Liver (tissue), 9 donors: ENCODE results near the gene NR1I3. TPM values are rescaled to one million over a fixed set of nuclear protein-coding genes. Genes with fewer than 3 reads are reported as not detected.

Experiments used
- DNase-seq: peaks from one replicate; pipeline ENCODE4 v3.0.0-alpha.2; 2017; ENCODE audit warnings: low spot score
- H3K27ac ChIP-seq, 2 donors: one replicate each; pipeline ENCODE4 v1.7.0; 2013; ENCODE audit warnings: inconsistent platforms in 2 of 2, low read length in 2 of 2, control low read depth in 1 of 2, low read depth in 1 of 2, mild to moderate bottlenecking in 1 of 2
- H3K27me3 ChIP-seq, 4 donors: one replicate each; pipeline versions ENCODE4 v1.6.1 to v1.7.0; 2013; ENCODE audit warnings: low read length in 3 of 4, inconsistent platforms in 1 of 4, mild to moderate bottlenecking in 1 of 4, moderate library complexity in 1 of 4; ENCODE audit not compliant: control insufficient read depth in 4 of 4, insufficient read depth in 4 of 4
- H3K36me3 ChIP-seq, 4 donors: one replicate each; pipeline versions ENCODE4 v1.6.1 to v1.7.0; 2013; ENCODE audit warnings: low read length in 3 of 4, mild to moderate bottlenecking in 3 of 4, low read depth in 1 of 4, moderate library complexity in 1 of 4; ENCODE audit not compliant: control insufficient read depth in 4 of 4, insufficient read depth in 3 of 4
- H3K4me1 ChIP-seq, 4 donors: one replicate each; pipeline versions ENCODE4 v1.6.1 to v1.7.0; 2013; ENCODE audit warnings: low read length in 3 of 4, mild to moderate bottlenecking in 3 of 4, moderate library complexity in 1 of 4; ENCODE audit not compliant: control insufficient read depth in 4 of 4, insufficient read depth in 4 of 4
- H3K4me3 ChIP-seq, 3 donors: one replicate each; pipeline versions ENCODE4 v1.6.1 to v1.7.0; 2013; ENCODE audit warnings: low read length in 3 of 3, control low read depth in 1 of 3, low read depth in 1 of 3, mild to moderate bottlenecking in 1 of 3
- H3K9ac ChIP-seq, 2 donors: one replicate each; pipeline ENCODE4 v1.7.0; 2013; ENCODE audit warnings: low read length in 2 of 2, mild to moderate bottlenecking in 2 of 2, moderate library complexity in 2 of 2, control low read depth in 1 of 2, low read depth in 1 of 2
- H3K9me3 ChIP-seq, 4 donors: one replicate each; pipeline versions ENCODE4 v1.6.1 to v1.7.0; 2013; ENCODE audit warnings: low read length in 3 of 4; ENCODE audit not compliant: control insufficient read depth in 4 of 4
- EGR1 ChIP-seq, 2 donors: IDR thresholded peaks; 2 replicates each; pipeline ENCODE4 v1.6.1; 2016 to 2018; ENCODE audit warnings: antibody characterized with exemption in 2 of 2, low read depth in 2 of 2
- FOXA1 ChIP-seq: IDR thresholded peaks from 2 replicates; pipeline ENCODE4 v1.6.1; 2016; ENCODE audit warnings: antibody characterized with exemption
- FOXA2 ChIP-seq: IDR thresholded peaks from 2 replicates; pipeline ENCODE4 v1.6.1; 2016; ENCODE audit warnings: antibody characterized with exemption
- GABPA ChIP-seq, 2 donors: IDR thresholded peaks in 1 of 2; conservative IDR thresholded peaks in 1 of 2; 2 replicates each; pipeline ENCODE4 v1.6.1; 2016; ENCODE audit warnings: antibody characterized with exemption in 2 of 2, mild to moderate bottlenecking in 1 of 2, moderate library complexity in 1 of 2
- HNF4A ChIP-seq, 2 donors: conservative IDR thresholded peaks; 2 replicates each; pipeline ENCODE4 v1.6.1; 2016; ENCODE audit warnings: antibody characterized with exemption in 2 of 2, mild to moderate bottlenecking in 2 of 2
- JUND ChIP-seq, 2 donors: IDR thresholded peaks; 2 replicates each; pipeline ENCODE4 v1.6.1; 2016; ENCODE audit warnings: antibody characterized with exemption in 2 of 2
- NR2F2 ChIP-seq: IDR thresholded peaks from 2 replicates; pipeline ENCODE4 v1.6.1; 2016; ENCODE audit warnings: antibody characterized with exemption
- RAD21 ChIP-seq, 2 donors: IDR thresholded peaks; 2 replicates each; pipeline ENCODE4 v1.6.1; 2016; ENCODE audit warnings: antibody characterized with exemption in 2 of 2, mild to moderate bottlenecking in 2 of 2
- RXRA ChIP-seq, 2 donors: IDR thresholded peaks; 2 replicates each; pipeline ENCODE4 v1.6.1; 2017 to 2018; ENCODE audit warnings: antibody characterized with exemption in 2 of 2, mild to moderate bottlenecking in 1 of 2
- SP1 ChIP-seq: IDR thresholded peaks from 2 replicates; pipeline ENCODE4 v1.6.1; 2018; ENCODE audit warnings: antibody characterized with exemption, mild to moderate bottlenecking
- YY1 ChIP-seq: IDR thresholded peaks from 2 replicates; pipeline ENCODE4 v1.6.1; 2016; ENCODE audit warnings: antibody characterized with exemption, mild to moderate bottlenecking
- WGBS: extraction: QIAGEN DNeasy Blood & Tissue Kit; methylation state at CpG from one replicate; pipeline ENCODE4 v1.1.7; 2013; 5-methylcytosine and 5-hydroxymethylcytosine counted together
- polyA plus RNA-seq, 2 donors: library from polyadenylated mRNA; stranded (reverse) in 1 of 2; unstranded in 1 of 2; fragments of 200-250 nt in 1 of 2; fragments of >200 nt in 1 of 2; fragmentation: Nextera tagmentation in 1 of 2; extraction: Ambion mirVana in 1 of 2; gene quantifications; one replicate each; pipeline versions ENCODE4 v1.2.1 to v1.2.3, GENCODE V29; 2013 to 2015
- total RNA-seq, 2 donors: library from RNA; depleted of rRNA; stranded (reverse); fragments of >200 nt; gene quantifications; one replicate each; pipeline ENCODE4 v1.2.3, GENCODE V29; 2014
- TF ChIP-seq, protein P1 (sequence below): IDR thresholded peaks from 2 replicates; pipeline ENCODE4 v1.6.1; 2016; ENCODE audit warnings: antibody characterized with exemption
- TF ChIP-seq, protein P2 (sequence below): IDR thresholded peaks from 2 replicates; pipeline ENCODE4 v1.6.1; 2016; ENCODE audit warnings: antibody characterized with exemption
- TF ChIP-seq, protein P3 (sequence below): IDR thresholded peaks from 2 replicates; pipeline ENCODE4 v1.6.1; 2016; ENCODE audit warnings: antibody characterized with exemption
- TF ChIP-seq, protein P4 (sequence below): fragments of 150-350 bp; IDR thresholded peaks from 2 replicates; pipeline ENCODE4 v1.5.1; 2017; ENCODE audit warnings: improper control_type of control experiment, low read depth, low read length; ENCODE audit not compliant: missing input control
- donor health status: healthy.
- donor health status: healthy.
- donor health status: healthy.
- donor health status: healthy.
- donor health status: healthy.

The NR1I3 gene
- total and polyA plus RNA-seq, 4 donors = 10.4 to 128 (median 47.7) TPM

DNA sequence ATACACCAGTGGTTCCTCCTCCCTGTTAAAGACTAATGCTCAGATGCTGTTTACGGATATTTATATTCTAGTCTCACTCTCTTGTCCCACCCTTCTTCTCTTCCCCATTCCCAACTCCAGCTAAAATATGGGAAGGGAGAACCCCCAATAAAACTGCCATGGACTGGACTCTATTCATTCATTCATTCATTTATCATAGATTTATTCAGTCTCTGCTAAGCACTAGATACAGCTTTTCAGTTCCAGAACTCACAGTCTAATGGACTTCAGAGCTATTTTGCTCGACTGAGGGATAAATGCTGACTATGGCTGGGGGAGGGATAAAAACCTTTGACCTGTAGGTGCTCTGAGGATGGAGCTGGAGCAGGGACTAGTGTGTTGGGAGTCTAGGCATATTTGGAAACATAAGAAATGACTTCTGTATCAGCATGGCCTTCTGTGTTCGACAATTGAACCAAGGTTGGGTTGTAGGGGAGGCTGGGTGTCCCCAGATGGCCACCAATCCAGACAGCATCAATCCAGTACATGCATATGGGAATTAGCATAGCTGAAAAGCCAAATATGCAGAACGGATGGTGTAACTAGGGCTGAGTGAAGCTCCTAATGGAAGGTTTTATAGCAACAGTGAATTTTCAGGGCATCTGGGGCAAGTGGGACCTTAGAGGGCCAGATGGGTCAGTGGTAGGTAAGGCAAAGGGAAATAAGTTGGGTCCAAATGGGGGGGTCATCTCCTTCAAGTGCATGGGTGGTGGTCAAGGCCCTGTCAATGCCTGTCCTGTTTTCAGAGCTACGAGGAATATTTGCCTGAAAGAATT, 18.7 kb downstream of the NR1I3 start:
- Histone ChIP-seq H3K4me1 (peaks cover 9 to 44% (median 24%) of the 10 kb centered on the region in 4 donors), H3K4me3 (no peak overlapping the region), H3K9me3 (no peaks in the 10 kb centered on the region), H3K36me3 (peaks cover 2 to 8% (median 3%) of the 10 kb centered on the region in 4 donors), H3K27me3 (no peaks in the 10 kb centered on the region), H3K27ac (peak overlapping the region; percentile 86 to 100), H3K9ac (no peak overlapping the region)
- 39% methylated on average over 5 of the region's 5 CpGs for WGBS
- TF ChIP-seq HNF4A (conservative IDR thresholded peaks at IDR 0.05) (peak; percentile 55 to 66), JUND (IDR thresholded peaks at IDR 0.05) (no peak), NR2F2 (no peak), SP1 (peak; percentile 64), EGR1 (IDR thresholded peaks at IDR 0.05; ENCODE audit: low read depth in 2 of 2) (no peak), GABPA (IDR thresholded peaks at IDR 0.05 in 1 of 2, conservative IDR thresholded peaks at IDR 0.05 in 1 of 2) (no peak), RXRA (IDR thresholded peaks at IDR 0.05) (peak; percentile 26 to 56)
- TF ChIP-seq, protein P1, sequence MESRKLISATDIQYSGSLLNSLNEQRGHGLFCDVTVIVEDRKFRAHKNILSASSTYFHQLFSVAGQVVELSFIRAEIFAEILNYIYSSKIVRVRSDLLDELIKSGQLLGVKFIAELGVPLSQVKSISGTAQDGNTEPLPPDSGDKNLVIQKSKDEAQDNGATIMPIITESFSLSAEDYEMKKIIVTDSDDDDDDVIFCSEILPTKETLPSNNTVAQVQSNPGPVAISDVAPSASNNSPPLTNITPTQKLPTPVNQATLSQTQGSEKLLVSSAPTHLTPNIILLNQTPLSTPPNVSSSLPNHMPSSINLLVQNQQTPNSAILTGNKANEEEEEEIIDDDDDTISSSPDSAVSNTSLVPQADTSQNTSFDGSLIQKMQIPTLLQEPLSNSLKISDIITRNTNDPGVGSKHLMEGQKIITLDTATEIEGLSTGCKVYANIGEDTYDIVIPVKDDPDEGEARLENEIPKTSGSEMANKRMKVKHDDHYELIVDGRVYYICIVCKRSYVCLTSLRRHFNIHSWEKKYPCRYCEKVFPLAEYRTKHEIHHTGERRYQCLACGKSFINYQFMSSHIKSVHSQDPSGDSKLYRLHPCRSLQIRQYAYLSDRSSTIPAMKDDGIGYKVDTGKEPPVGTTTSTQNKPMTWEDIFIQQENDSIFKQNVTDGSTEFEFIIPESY = no peak
- DNase-seq = no peak

DNA sequence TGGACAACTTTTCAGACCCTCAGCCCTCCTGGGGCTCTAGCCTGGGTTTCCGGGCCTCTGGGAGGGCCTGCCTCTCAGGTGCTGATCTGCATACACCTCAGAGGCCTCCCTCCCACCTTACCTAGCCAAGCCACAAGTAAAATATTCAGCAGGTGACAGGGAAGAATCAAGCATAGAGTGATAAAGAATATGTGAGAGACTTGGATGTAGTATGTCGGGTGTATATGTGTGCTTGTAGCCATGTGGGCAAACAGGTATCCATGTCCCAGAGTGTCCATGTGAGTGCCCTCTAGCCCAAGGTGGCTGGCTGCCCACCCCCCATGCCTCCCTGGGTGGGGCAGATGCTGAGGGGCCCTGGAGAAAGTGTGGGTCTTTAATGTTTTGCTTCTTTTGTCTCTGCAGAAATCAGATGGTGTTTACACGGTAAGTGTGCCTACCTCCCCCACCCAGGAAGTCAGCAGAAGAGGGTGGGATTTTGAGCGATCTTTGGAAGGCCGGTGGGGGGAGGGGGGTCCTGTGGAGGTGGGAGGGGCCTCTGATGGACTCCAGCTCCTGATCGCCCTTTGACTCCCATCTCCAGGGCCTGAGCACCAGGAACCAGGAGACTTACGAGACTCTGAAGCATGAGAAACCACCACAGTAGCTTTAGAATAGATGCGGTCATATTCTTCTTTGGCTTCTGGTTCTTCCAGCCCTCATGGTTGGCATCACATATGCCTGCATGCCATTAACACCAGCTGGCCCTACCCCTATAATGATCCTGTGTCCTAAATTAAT, 19.5 kb downstream of the NR1I3 start:
- TF ChIP-seq, protein P1 = no peak
- TF ChIP-seq NR2F2 = no peak
- DNase-seq = peak; percentile 70
- Histone ChIP-seq H3K36me3 (peaks cover 2 to 16% (median 10%) of the 10 kb centered on the region in 4 donors), H3K4me1 (peaks cover 9 to 43% (median 22%) of the 10 kb centered on the region in 4 donors), H3K9ac (no peak overlapping the region), H3K4me3 (no peak overlapping the region), H3K27ac (peak overlapping the region; percentile 86 to 100), H3K9me3 (no peaks in the 10 kb centered on the region), H3K27me3 (no peaks in the 10 kb centered on the region)
- WGBS = 39% methylated on average over 8 of the region's 8 CpGs

DNA sequence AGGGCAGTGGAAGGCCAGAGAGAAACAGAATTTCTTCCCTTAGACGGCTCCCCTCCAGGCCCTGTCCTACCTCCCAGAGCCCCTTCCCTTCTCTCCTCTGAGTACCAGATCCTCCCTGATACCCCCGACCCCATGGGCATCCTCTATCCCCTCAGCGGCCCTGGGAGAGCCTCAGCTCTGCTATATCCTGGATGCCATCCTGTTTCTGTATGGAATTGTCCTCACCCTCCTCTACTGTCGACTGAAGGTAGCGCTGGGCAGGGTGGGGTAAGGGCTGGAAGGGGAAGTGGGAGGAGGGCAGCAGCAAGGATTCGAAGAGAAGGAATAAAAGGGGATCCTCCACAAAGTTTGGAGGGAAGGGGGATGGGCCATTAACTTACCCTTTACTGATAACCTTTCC, 20.2 kb downstream of the NR1I3 start:
- Histone ChIP-seq H3K4me1 (peaks cover 9 to 43% (median 22%) of the 10 kb centered on the region in 4 donors), H3K36me3 (peaks cover 7 to 22% (median 16%) of the 10 kb centered on the region in 4 donors), H3K27me3 (no peaks in the 10 kb centered on the region), H3K27ac (peak overlapping the region; percentile 86 to 100), H3K9me3 (no peaks in the 10 kb centered on the region), H3K9ac (peak overlapping the region in 1 of 2 donors; percentile 30), H3K4me3 (peak overlapping the region in 1 of 3 donors; percentile 26)
- no peak for DNase-seq
- TF ChIP-seq SP1 = no peak
- no peak for TF ChIP-seq HNF4A (conservative IDR thresholded peaks at IDR 0.05)
- TF ChIP-seq, protein P2, sequence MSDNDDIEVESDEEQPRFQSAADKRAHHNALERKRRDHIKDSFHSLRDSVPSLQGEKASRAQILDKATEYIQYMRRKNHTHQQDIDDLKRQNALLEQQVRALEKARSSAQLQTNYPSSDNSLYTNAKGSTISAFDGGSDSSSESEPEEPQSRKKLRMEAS = no peak
- TF ChIP-seq FOXA2 = no peak
- TF ChIP-seq RAD21 (IDR thresholded peaks at IDR 0.05) = no peak
- no peak for TF ChIP-seq FOXA1
- TF ChIP-seq, protein P1 = no peak
- TF ChIP-seq, protein P3, sequence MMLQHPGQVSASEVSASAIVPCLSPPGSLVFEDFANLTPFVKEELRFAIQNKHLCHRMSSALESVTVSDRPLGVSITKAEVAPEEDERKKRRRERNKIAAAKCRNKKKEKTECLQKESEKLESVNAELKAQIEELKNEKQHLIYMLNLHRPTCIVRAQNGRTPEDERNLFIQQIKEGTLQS = no peak
- TF ChIP-seq JUND (IDR thresholded peaks at IDR 0.05) = no peak
- TF ChIP-seq GABPA (IDR thresholded peaks at IDR 0.05 in 1 of 2, conservative IDR thresholded peaks at IDR 0.05 in 1 of 2) = no peak
- no peak for TF ChIP-seq YY1
- TF ChIP-seq, protein P4, sequence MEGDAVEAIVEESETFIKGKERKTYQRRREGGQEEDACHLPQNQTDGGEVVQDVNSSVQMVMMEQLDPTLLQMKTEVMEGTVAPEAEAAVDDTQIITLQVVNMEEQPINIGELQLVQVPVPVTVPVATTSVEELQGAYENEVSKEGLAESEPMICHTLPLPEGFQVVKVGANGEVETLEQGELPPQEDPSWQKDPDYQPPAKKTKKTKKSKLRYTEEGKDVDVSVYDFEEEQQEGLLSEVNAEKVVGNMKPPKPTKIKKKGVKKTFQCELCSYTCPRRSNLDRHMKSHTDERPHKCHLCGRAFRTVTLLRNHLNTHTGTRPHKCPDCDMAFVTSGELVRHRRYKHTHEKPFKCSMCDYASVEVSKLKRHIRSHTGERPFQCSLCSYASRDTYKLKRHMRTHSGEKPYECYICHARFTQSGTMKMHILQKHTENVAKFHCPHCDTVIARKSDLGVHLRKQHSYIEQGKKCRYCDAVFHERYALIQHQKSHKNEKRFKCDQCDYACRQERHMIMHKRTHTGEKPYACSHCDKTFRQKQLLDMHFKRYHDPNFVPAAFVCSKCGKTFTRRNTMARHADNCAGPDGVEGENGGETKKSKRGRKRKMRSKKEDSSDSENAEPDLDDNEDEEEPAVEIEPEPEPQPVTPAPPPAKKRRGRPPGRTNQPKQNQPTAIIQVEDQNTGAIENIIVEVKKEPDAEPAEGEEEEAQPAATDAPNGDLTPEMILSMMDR = no peak
- no peak for TF ChIP-seq RXRA (IDR thresholded peaks at IDR 0.05)
- WGBS = 79% methylated on average over 6 of the region's 6 CpGs
